Osteoblast (primary cell): ENCODE measurements around the gene PIAS1. TPM values are rescaled to one million over a fixed set of nuclear protein-coding genes. Genes with fewer than 3 reads are reported as not detected.

Experiments
- DNase-seq: peaks from one replicate; pipeline ENCODE4 v3.0.0; 2011; ENCODE audit warnings: low spot score, mixed read lengths; ENCODE audit not compliant: insufficient read length; ENCODE audit errors: missing footprints
- H2AFZ ChIP-seq: 2 replicates; pipeline ENCODE4 v1.6.0; 2011; ENCODE audit warnings: mild to moderate bottlenecking, low read length
- H3K27ac ChIP-seq: 2 replicates; pipeline ENCODE4 v1.5.1; 2011; ENCODE audit warnings: mild to moderate bottlenecking, low read depth, low read length, moderate library complexity
- H3K27me3 ChIP-seq: 2 replicates; pipeline ENCODE4 v1.6.0; 2012; ENCODE audit warnings: mild to moderate bottlenecking, control low read depth, inconsistent platforms, low read length, moderate library complexity; ENCODE audit not compliant: insufficient read depth
- H3K36me3 ChIP-seq: 2 replicates; pipeline ENCODE4 v1.5.1; 2011; ENCODE audit warnings: mild to moderate bottlenecking, low read length, control low read depth, moderate library complexity; ENCODE audit not compliant: insufficient read depth
- H3K4me1 ChIP-seq: 2 replicates; pipeline ENCODE4 v1.5.1; 2011; ENCODE audit warnings: mild to moderate bottlenecking, low read length, control low read depth, moderate library complexity; ENCODE audit not compliant: insufficient read depth
- H3K4me2 ChIP-seq: 2 replicates; pipeline ENCODE4 v1.6.0; 2011; ENCODE audit warnings: mild to moderate bottlenecking, low read length; ENCODE audit not compliant: insufficient read depth
- H3K4me3 ChIP-seq: fragments of 200-600 bp; sonication (generic); 3 replicates; pipeline ENCODE4 v1.5.1; 2012; ENCODE audit warnings: mild to moderate bottlenecking, low read length, inconsistent platforms; ENCODE audit not compliant: insufficient read depth
- H3K79me2 ChIP-seq: 2 replicates; pipeline ENCODE4 v1.6.0; 2012; ENCODE audit warnings: mild to moderate bottlenecking, low read length, control low read depth, inconsistent platforms; ENCODE audit not compliant: insufficient read depth
- H3K9me3 ChIP-seq: 2 replicates; pipeline ENCODE4 v1.5.1; 2011; ENCODE audit warnings: low read depth, low read length, control low read depth
- H4K20me1 ChIP-seq: 2 replicates; pipeline ENCODE4 v1.6.0; 2012; ENCODE audit warnings: mild to moderate bottlenecking, low read length, control low read depth; ENCODE audit not compliant: insufficient read depth
- total RNA-seq: library from RNA; depleted of rRNA; stranded (reverse); fragments of >200 nt; gene quantifications from 2 replicates; pipeline ENCODE4 v1.2.3, GENCODE V29; 2012
- TF ChIP-seq, protein P1 (sequence below): IDR thresholded peaks from 2 replicates; pipeline ENCODE4 v1.5.1; 2011; ENCODE audit warnings: mild to moderate bottlenecking, low read depth, low read length, moderate library complexity; ENCODE audit errors: extremely low read depth

PIAS1 gene
- total RNA-seq, 1 donor: 29.0 TPM

DNA sequence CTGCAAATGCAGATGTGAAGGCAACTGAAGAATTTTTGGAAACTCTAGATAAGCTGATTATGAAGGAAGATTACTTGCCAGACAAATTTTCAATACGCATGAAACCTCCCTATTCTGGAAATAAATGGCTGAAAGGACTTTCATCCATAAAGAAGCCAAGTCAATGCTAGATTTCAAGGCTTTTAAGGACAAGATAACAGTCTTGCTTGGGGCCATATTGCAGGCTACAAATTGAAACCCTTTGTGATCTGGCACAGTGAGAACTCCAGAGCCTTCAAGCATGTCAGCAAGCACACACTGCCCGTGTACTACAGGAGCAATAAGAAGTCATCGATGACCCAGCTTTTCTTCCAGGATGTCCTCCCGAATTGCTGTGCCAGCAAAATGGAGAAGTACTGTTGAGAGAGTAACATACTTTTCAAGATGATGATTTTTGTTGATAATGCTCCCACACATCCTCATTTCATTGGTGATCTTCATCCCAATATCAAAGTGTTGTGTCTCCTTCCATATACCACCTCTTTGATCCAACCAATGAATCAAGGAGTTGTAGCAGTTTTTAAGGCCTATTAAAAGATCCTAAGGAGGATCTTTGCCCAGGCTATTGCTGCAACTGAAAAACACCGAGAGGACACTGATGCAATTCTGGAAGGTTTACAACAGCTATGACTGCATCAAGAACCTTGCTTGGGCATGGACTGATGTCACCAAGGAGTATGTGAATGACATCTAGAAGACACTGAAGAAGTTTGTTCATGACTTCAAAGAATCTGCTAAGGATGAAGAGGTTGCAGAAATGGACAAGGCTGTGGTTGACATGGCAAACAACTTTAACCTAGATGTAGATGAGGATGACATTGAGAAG, 130.7 kb downstream of the PIAS1 start:
- H2AFZ ChIP-seq: no peak overlapping the region
- no peak for DNase-seq
- peaks cover 44% of the 10 kb centered on the region for H3K36me3 ChIP-seq
- H3K4me2 ChIP-seq: no peak overlapping the region
- H3K27ac ChIP-seq: no peak overlapping the region
- H3K4me1 ChIP-seq: peaks cover 14% of the 10 kb centered on the region
- H3K4me3 ChIP-seq: no peak overlapping the region
- TF ChIP-seq, protein P1, sequence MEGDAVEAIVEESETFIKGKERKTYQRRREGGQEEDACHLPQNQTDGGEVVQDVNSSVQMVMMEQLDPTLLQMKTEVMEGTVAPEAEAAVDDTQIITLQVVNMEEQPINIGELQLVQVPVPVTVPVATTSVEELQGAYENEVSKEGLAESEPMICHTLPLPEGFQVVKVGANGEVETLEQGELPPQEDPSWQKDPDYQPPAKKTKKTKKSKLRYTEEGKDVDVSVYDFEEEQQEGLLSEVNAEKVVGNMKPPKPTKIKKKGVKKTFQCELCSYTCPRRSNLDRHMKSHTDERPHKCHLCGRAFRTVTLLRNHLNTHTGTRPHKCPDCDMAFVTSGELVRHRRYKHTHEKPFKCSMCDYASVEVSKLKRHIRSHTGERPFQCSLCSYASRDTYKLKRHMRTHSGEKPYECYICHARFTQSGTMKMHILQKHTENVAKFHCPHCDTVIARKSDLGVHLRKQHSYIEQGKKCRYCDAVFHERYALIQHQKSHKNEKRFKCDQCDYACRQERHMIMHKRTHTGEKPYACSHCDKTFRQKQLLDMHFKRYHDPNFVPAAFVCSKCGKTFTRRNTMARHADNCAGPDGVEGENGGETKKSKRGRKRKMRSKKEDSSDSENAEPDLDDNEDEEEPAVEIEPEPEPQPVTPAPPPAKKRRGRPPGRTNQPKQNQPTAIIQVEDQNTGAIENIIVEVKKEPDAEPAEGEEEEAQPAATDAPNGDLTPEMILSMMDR: no peak
- no peaks in the 10 kb centered on the region for H3K27me3 ChIP-seq
- H3K79me2 ChIP-seq: no peaks in the 10 kb centered on the region
- no peaks in the 10 kb centered on the region for H3K9me3 ChIP-seq
- no peaks in the 10 kb centered on the region for H4K20me1 ChIP-seq

DNA sequence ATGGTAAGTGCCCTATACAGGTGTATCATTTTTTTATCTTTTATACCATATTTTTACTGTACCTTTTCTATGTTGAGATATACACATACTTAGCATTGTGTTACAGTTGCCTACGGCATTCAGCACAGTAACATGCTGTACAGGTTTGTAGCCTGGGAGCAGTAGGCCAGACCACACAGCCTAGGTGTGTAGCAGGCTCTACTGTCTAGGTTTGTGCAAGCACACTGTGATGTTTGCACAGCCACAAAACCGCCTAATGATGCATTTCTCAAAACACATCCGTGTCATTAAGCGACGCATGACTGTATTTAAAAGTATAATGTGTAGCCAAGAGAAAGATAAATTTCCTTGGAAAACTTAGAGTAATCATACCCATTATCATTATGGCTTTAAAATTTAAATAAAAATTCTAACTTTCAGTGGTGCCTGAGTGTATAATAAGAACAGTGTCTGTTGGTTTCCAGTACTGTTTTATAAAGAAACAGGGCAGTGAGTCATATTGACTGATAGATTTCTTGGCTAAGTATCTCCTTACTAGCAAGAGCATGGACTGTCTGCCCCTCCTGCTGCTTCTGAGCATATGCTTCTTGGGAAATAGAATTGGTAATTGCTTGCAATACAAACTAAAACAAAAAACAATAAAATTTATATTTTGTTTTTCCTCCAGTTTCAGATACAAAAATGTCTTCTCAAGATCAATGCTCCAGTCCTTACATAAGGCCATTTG, 132.7 kb downstream of the PIAS1 start:
- Histone ChIP-seq H3K36me3 (peaks cover 40% of the 10 kb centered on the region), H2AFZ (no peak overlapping the region), H3K4me2 (peak overlapping the region; percentile 50), H3K27me3 (no peaks in the 10 kb centered on the region), H3K27ac (peak overlapping the region; percentile 11), H3K79me2 (no peaks in the 10 kb centered on the region), H3K4me3 (no peak overlapping the region), H4K20me1 (no peaks in the 10 kb centered on the region), H3K9me3 (no peaks in the 10 kb centered on the region), H3K4me1 (peaks cover 14% of the 10 kb centered on the region)
- TF ChIP-seq, protein P1: no peak
- peak; percentile 84 for DNase-seq

DNA sequence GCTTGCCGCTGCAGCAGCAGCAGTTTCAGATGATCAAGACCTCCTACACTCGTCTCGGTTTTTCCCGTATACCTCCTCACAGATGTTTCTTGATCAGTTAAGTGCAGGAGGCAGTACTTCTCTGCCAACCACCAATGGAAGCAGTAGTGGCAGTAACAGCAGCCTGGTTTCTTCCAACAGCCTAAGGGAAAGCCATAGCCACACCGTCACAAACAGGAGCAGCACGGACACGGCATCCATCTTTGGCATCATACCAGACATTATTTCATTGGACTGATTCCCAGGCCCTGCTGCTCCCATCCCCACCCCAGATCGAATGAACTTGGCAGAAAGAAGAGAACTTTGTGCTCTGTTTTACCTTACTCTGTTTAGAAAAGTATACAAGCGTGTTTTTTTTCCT, 133.4 kb downstream of the PIAS1 start:
- peak overlapping the region; percentile 50 for H3K4me2 ChIP-seq
- H3K27ac ChIP-seq: peak overlapping the region; percentile 27
- TF ChIP-seq, protein P1: no peak
- no peaks in the 10 kb centered on the region for H3K9me3 ChIP-seq
- H4K20me1 ChIP-seq: no peaks in the 10 kb centered on the region
- DNase-seq: peak; percentile 56
- no peaks in the 10 kb centered on the region for H3K27me3 ChIP-seq
- no peak overlapping the region for H2AFZ ChIP-seq
- no peak overlapping the region for H3K4me3 ChIP-seq
- H3K36me3 ChIP-seq: peaks cover 45% of the 10 kb centered on the region
- H3K79me2 ChIP-seq: no peaks in the 10 kb centered on the region
- H3K4me1 ChIP-seq: peaks cover 14% of the 10 kb centered on the region

DNA sequence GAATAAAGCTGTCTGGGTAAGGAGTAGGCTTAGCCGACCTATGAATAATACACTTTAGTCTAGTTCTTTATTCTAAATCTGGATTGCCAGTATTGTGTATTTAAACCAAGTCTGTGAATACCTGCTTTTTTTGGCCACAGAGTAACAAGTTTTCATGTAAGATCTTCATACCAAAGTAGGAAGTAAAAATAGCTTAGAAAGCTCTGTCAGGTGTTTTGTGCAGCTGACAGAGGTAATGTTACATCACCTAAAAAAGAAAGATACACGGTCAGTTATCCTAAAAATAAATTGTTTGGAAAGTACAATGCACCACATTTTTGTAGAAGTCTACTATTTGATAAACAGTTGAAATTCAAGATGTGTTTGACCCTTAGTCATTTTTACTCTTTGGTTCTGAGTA, 134.5 kb downstream of the PIAS1 start:
- Histone ChIP-seq H3K4me1 (peaks cover 14% of the 10 kb centered on the region), H3K4me3 (no peak overlapping the region), H3K79me2 (no peaks in the 10 kb centered on the region), H3K4me2 (no peak overlapping the region), H3K36me3 (peaks cover 51% of the 10 kb centered on the region), H3K27me3 (no peaks in the 10 kb centered on the region), H3K27ac (no peak overlapping the region), H2AFZ (no peak overlapping the region), H3K9me3 (no peaks in the 10 kb centered on the region), H4K20me1 (no peaks in the 10 kb centered on the region)
- TF ChIP-seq, protein P1: no peak
- DNase-seq: no peak
